Hepatocyte (in vitro differentiated cells): ENCODE measurements around the gene PDK4. TPM values are rescaled to one million over a fixed set of nuclear protein-coding genes. Genes with fewer than 3 reads are reported as not detected.
A peak's percentile ranks its signal among the peaks of the same experiment; 100 is the strongest.

Experiments used
- DNase-seq: peaks from one replicate; pipeline ENCODE4 v3.0.0-alpha.2; 2016; ENCODE audit warnings: low spot score
- H2AFZ ChIP-seq: fragments of 200-600 bp; sonication (generic); 2 replicates; pipeline ENCODE4 v1.6.0; 2016; ENCODE audit warnings: antibody characterized with exemption, mild to moderate bottlenecking
- H3K27ac ChIP-seq: fragments of 200-600 bp; sonication (generic); 2 replicates; pipeline ENCODE4 v1.5.1; 2016; ENCODE audit warnings: mild to moderate bottlenecking
- H3K27me3 ChIP-seq: fragments of 200-600 bp; sonication (generic); 2 replicates; pipeline ENCODE4 v1.6.1; 2016
- H3K36me3 ChIP-seq: fragments of 200-600 bp; sonication (generic); replicated peaks from 2 replicates; pipeline ENCODE4 v1.5.1; 2016; ENCODE audit warnings: low read depth; ENCODE audit not compliant: insufficient read depth
- H3K4me1 ChIP-seq: fragments of 200-600 bp; sonication (generic); 2 replicates; pipeline ENCODE4 v1.5.1; 2016; ENCODE audit warnings: mild to moderate bottlenecking, moderate library complexity; ENCODE audit not compliant: insufficient read depth
- H3K4me2 ChIP-seq: fragments of 200-600 bp; sonication (generic); 2 replicates; pipeline ENCODE4 v1.6.0; 2016
- H3K4me3 ChIP-seq: fragments of 200-600 bp; sonication (generic); 2 replicates; pipeline ENCODE4 v1.5.1; 2016; ENCODE audit warnings: mild to moderate bottlenecking
- H3K79me2 ChIP-seq: fragments of 200-600 bp; sonication (generic); 2 replicates; pipeline ENCODE4 v1.6.0; 2017; ENCODE audit warnings: mild to moderate bottlenecking
- H3K9me2 ChIP-seq: fragments of 200-600 bp; sonication (generic); replicated peaks from 2 replicates; pipeline ENCODE4 v1.6.0; 2017; ENCODE audit warnings: mild to moderate bottlenecking; ENCODE audit not compliant: insufficient read depth
- H3K9me3 ChIP-seq: fragments of 200-600 bp; sonication (generic); 2 replicates; pipeline ENCODE4 v1.5.1; 2016; ENCODE audit warnings: low read depth, mild to moderate bottlenecking
- H4K20me1 ChIP-seq: fragments of 200-600 bp; sonication (generic); 2 replicates; pipeline ENCODE4 v1.6.0; 2016; ENCODE audit warnings: mild to moderate bottlenecking; ENCODE audit not compliant: insufficient read depth, poor library complexity, severe bottlenecking
- CTCF ChIP-seq: fragments of 200-600 bp; sonication (generic); IDR thresholded peaks from 2 replicates; pipeline ENCODE4 v1.5.1; 2016; ENCODE audit warnings: antibody characterized with exemption, mild to moderate bottlenecking; ENCODE audit not compliant: poor library complexity
- EZH2 ChIP-seq: fragments of 200-600 bp; sonication (generic); IDR thresholded peaks from 2 replicates; pipeline ENCODE4 v1.6.1; 2016; ENCODE audit warnings: antibody characterized with exemption, mild to moderate bottlenecking, borderline replicate concordance
- EZH2phosphoT487 ChIP-seq: fragments of 200-600 bp; sonication (generic); IDR thresholded peaks from one replicate; pipeline ENCODE4 v1.6.1; 2018; ENCODE audit warnings: antibody characterized with exemption, mild to moderate bottlenecking, low read depth, moderate library complexity; ENCODE audit not compliant: unreplicated experiment, severe bottlenecking
- WGBS: methylation state at CpG from one replicate; pipeline ENCODE4 v1.1.6; 2016; ENCODE audit warnings: low lambda C conversion rate; ENCODE audit errors: missing lambda C conversion rate; 5-methylcytosine and 5-hydroxymethylcytosine counted together
- polyA plus RNA-seq: library from polyadenylated mRNA; unstranded; fragments of >200 nt; fragmentation: Nextera tagmentation; extraction: Ambion mirVana; gene quantifications from 2 replicates; pipeline ENCODE4 v1.2.1, GENCODE V29; 2016
- total RNA-seq: library from RNA; depleted of rRNA; stranded (reverse); fragments of >200 nt; gene quantifications from 2 replicates; pipeline ENCODE4 v1.2.3, GENCODE V29; 2014

The PDK4 gene
- total RNA-seq (28.5 and 34.6 TPM in 2 replicates), polyA plus RNA-seq (26.0 and 28.8 TPM in 2 replicates)

DNA sequence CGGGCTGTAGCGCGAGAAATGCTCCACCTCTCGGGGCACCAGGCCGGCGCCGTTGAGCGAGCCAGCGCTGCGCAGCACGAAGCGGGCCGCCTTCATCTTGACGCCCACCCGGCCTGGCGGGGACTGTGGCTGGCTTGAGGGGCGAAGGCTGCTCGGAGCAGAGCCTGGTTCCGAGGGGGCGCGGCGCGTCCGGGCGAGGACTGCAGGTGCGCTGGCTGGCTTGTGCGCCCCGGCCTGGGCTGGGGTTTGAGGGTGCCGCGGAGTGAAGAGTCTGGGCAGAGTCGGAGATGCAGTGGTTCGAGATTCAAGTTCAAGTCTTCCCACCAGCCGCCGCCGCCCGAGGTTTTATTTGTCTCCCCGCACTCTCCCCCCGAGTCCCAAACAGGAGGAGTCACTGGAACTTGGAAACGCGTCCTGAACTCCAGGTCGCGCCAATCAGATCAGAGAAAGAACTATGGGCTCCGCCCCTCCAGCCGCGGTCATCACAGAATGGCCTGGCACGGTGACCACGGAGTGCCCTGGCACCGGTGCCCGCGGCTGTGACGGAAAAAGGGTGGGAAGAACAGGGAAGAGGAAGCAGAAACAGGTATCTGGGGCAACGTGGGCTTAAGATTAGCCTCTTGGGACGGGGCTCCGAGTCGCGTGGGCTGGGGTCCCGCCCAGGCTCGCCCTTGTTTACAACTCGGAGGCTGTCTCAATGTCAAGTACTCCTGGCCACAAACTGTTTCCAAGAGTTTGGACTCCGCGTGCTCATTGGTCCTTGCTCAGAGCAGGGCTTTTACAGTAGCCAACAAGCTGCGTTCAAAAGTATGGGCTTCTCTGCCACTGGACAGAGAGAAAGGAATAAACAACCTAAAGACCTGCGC, at the start of gene PDK4:
PDK4 (minus strand) TSS at position 319 of the 866 bp plus-strand sequence; CDS start at position 96, 223 bp downstream.
- Histone ChIP-seq H3K4me2 (peak within 1 kb of the TSS; percentile 90), H4K20me1 (no peaks in the 10 kb centered on the region), H3K79me2 (no peaks in the 10 kb centered on the region), H3K27ac (peak within 1 kb of the TSS; percentile 80), H3K27me3 (no peaks in the 10 kb centered on the region), H3K9me3 (no peaks in the 10 kb centered on the region), H2AFZ (peak within 1 kb of the TSS; percentile 93), H3K36me3 (no peaks in the 10 kb centered on the region), H3K9me2 (no peaks in the 10 kb centered on the region), H3K4me1 (peaks cover 5% of the 10 kb centered on the region), H3K4me3 (peak within 1 kb of the TSS; percentile 69)
- WGBS = 2% methylated on average over 63 of the region's 63 CpGs
- TF ChIP-seq EZH2phosphoT487 (no peak), EZH2 (no peak), CTCF (no peak)
- peak; percentile 84 for DNase-seq

DNA sequence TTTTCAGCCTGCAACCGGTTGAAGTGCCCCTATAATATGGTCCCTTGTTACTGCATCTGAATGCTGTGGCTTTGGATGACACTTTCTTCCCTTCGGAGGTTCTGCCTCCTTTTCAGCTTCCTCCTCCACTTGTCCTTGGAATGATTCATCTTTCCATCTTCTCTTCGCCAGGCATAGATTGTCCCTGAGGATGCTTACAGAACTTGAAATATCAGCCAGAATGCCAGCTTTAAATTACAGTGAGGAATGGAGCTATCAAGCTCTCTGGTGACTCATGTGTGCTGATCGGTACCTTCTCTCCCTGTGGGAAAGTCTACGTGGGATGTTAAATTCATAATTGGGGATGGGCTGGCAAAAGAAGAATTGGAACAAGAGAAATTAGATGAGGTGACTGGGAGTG, 45.9 kb upstream of the PDK4 start:
- WGBS = 68% methylated on average over 5 of the region's 5 CpGs
- Histone ChIP-seq H4K20me1 (no peaks in the 10 kb centered on the region), H3K79me2 (no peaks in the 10 kb centered on the region), H3K4me3 (no peak overlapping the region), H3K27me3 (no peaks in the 10 kb centered on the region), H3K9me3 (no peaks in the 10 kb centered on the region), H3K36me3 (no peaks in the 10 kb centered on the region), H3K4me1 (no peaks in the 10 kb centered on the region), H3K9me2 (no peaks in the 10 kb centered on the region), H2AFZ (no peak overlapping the region), H3K4me2 (no peak overlapping the region), H3K27ac (no peak overlapping the region)
- DNase-seq = no peak
- TF ChIP-seq EZH2phosphoT487 (no peak), CTCF (no peak), EZH2 (no peak)

DNA sequence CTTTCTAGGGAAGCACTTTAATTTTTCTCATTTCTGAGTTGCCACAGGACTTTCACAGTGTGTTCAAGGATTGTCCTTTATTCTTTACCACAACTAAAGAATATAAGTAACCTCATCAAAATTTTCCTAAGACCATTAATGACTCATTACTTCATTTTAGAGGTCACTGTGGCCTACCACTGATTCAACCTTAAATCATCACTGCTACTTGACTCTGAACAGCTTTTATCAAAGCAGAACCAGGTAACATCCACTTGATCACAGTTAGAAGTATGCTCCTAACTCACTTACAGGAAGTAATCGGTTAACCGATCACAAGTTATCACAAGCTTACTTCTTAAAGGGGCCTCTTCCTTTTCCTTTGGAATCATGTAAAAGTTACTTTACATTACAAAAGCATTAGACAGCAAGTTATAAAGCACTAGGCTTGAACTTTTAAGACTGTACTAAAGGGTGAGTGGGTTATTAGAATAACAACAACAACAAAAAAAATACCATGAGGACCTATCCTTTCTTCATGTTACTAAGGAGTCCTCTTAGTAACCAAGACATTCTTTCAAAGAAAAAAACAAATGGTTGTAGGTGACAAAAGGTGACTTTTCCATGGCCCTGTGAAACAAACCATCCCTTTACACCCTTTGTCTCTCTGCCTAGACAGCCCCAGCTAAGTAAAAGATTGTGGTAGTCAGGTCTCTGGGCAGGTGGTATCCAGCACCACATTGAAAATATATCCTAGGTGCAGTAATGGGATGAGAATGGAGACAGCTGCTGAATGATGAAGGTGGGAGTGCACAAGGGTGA, 40.0 kb upstream of the PDK4 start:
- no peaks in the 10 kb centered on the region for H3K9me3 ChIP-seq
- H3K4me2 ChIP-seq = no peak overlapping the region
- H3K27me3 ChIP-seq = no peaks in the 10 kb centered on the region
- 53% methylated on average over 2 of the region's 2 CpGs for WGBS
- H3K4me1 ChIP-seq = no peaks in the 10 kb centered on the region
- H2AFZ ChIP-seq = no peak overlapping the region
- no peaks in the 10 kb centered on the region for H3K36me3 ChIP-seq
- no peaks in the 10 kb centered on the region for H3K9me2 ChIP-seq
- no peaks in the 10 kb centered on the region for H4K20me1 ChIP-seq
- no peak overlapping the region for H3K27ac ChIP-seq
- H3K4me3 ChIP-seq = no peak overlapping the region
- DNase-seq = no peak
- H3K79me2 ChIP-seq = no peaks in the 10 kb centered on the region
- TF ChIP-seq CTCF (no peak), EZH2 (no peak), EZH2phosphoT487 (no peak)
